Measurements from ENCODE around the gene FNDC11.

Gene FNDC11

DNA sequence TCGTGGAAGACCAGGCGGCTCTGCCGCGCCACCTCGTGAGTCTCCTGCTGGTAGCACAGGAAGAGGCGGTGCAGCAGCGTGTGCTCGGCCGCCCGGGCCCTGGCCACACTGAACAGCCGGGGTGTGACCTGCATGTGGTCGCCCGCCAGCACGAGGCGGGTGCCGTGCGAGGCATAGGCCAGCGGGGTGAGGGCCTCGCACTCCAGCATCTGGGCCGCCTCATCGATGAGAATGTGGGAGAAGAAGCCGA is 13.1 kb downstream of the FNDC11 start:
- Histone ChIP-seq H3K36me3 (ENCODE audit: insufficient read depth) (no peaks in the 10 kb centered on the region), H3K79me2 (ENCODE audit: insufficient read depth, low read depth) (no peaks in the 10 kb centered on the region), H2AFZ (ENCODE audit: low read depth) (no peak overlapping the region), H3K4me1 (ENCODE audit: low read depth, poor library complexity, severe bottlenecking) (peaks cover 26% of the 10 kb centered on the region), H3K27me3 (ENCODE audit: insufficient read depth, low read depth) (peaks cover 15% of the 10 kb centered on the region), H3K27ac (no peak overlapping the region), H3K9ac (no peak overlapping the region), H3K4me2 (no peak overlapping the region), H4K20me1 (ENCODE audit: insufficient read depth) (no peaks in the 10 kb centered on the region), H3K4me3 (IDR thresholded peaks at IDR 0.05; ENCODE audit: insufficient read depth, low read depth, low read length) (no peak overlapping the region)
- no peak for TF ChIP-seq CTCF (conservative IDR thresholded peaks at IDR 0.05; ENCODE audit: low read depth, low read length)

GRCh38 chr20:63567386-63568169 is 13.6 kb downstream of the FNDC11 start:
- no peak overlapping the region for H2AFZ ChIP-seq (ENCODE audit: low read depth)
- peaks cover 15% of the 10 kb centered on the region for H3K27me3 ChIP-seq (ENCODE audit: insufficient read depth, low read depth)
- no peaks in the 10 kb centered on the region for H3K36me3 ChIP-seq (ENCODE audit: insufficient read depth)
- no peak for TF ChIP-seq CTCF (conservative IDR thresholded peaks at IDR 0.05; ENCODE audit: low read depth, low read length)
- no peaks in the 10 kb centered on the region for H4K20me1 ChIP-seq (ENCODE audit: insufficient read depth)
- no peak overlapping the region; the same call in 1 of the 2 replicates for H3K27ac ChIP-seq
- H3K4me3 ChIP-seq (IDR thresholded peaks at IDR 0.05; ENCODE audit: insufficient read depth, low read depth, low read length) = no peak overlapping the region
- H3K4me1 ChIP-seq (ENCODE audit: low read depth, poor library complexity, severe bottlenecking) = peaks cover 26% of the 10 kb centered on the region
- no peaks in the 10 kb centered on the region for H3K79me2 ChIP-seq (ENCODE audit: insufficient read depth, low read depth)
- peak overlapping the region; percentile 92 for H3K4me2 ChIP-seq
- no peak overlapping the region for H3K9ac ChIP-seq

DNA sequence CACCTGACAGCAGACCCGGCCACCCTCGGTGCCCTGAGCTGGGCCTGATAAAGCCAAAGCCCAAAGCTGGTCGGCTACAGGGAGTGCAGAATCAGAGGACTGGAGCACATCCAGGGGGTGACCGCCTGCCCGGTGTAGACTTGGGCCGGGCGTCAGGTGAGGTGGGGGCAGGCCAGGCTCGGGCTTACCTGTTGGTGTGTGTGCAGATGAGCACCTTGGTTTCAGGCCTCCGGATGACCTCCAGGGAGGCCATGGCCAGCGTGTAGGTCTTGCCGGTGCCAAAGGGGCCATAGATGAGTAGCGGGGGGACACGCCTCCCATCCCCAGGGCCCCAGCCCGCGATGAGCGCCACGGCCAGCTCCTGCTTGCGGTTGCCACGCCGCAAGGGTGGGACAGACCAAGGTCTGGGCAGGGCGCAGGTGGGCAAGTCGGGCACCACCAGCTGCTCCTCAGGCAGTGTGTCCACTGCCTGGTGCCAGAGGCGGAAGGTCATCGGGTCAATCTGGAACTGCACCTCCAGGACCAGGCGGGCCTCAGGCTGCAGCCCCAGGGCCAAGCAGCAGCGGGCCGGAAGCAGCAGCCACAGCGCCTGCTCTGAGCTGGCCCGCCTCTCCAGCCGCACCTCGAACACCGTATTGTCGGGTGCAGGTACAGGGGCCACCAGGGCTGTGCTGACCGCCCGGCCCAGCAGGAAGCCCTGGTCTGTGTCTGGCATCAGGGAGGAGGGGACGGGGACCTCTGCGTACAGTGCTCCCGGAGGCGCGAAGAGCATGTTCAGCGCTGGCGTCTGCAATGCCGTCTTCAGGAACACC is 14.4 kb downstream of the FNDC11 start:
- no peaks in the 10 kb centered on the region for H4K20me1 ChIP-seq (ENCODE audit: insufficient read depth)
- no peak for TF ChIP-seq CTCF (conservative IDR thresholded peaks at IDR 0.05; ENCODE audit: low read depth, low read length)
- peak overlapping the region; percentile 92 for H3K4me2 ChIP-seq
- no peak overlapping the region; the same call in 1 of the 2 replicates for H3K27ac ChIP-seq
- no peak overlapping the region for H2AFZ ChIP-seq (ENCODE audit: low read depth)
- no peak overlapping the region for H3K9ac ChIP-seq
- peaks cover 15% of the 10 kb centered on the region for H3K27me3 ChIP-seq (ENCODE audit: insufficient read depth, low read depth)
- H3K36me3 ChIP-seq (ENCODE audit: insufficient read depth) = no peaks in the 10 kb centered on the region
- peaks cover 26% of the 10 kb centered on the region for H3K4me1 ChIP-seq (ENCODE audit: low read depth, poor library complexity, severe bottlenecking)
- H3K4me3 ChIP-seq (IDR thresholded peaks at IDR 0.05; ENCODE audit: insufficient read depth, low read depth, low read length) = no peak overlapping the region
- no peaks in the 10 kb centered on the region for H3K79me2 ChIP-seq (ENCODE audit: insufficient read depth, low read depth)

GRCh38 chr20:63568986-63569949 is 15.3 kb downstream of the FNDC11 start:
- no peaks in the 10 kb centered on the region for H3K79me2 ChIP-seq (ENCODE audit: insufficient read depth, low read depth)
- H3K27ac ChIP-seq = no peak overlapping the region
- H3K9ac ChIP-seq = no peak overlapping the region
- H3K4me1 ChIP-seq (ENCODE audit: low read depth, poor library complexity, severe bottlenecking) = peaks cover 26% of the 10 kb centered on the region
- H2AFZ ChIP-seq (ENCODE audit: low read depth) = no peak overlapping the region
- H3K4me2 ChIP-seq = peak overlapping the region; percentile 92
- no peak for TF ChIP-seq CTCF (conservative IDR thresholded peaks at IDR 0.05; ENCODE audit: low read depth, low read length)
- H3K36me3 ChIP-seq (ENCODE audit: insufficient read depth) = no peaks in the 10 kb centered on the region
- no peaks in the 10 kb centered on the region for H4K20me1 ChIP-seq (ENCODE audit: insufficient read depth)
- no peak overlapping the region for H3K4me3 ChIP-seq (IDR thresholded peaks at IDR 0.05; ENCODE audit: insufficient read depth, low read depth, low read length)
- H3K27me3 ChIP-seq (ENCODE audit: insufficient read depth, low read depth) = peaks cover 16% of the 10 kb centered on the region
